HCT116 (cell line): ENCODE results near the gene MAP4K1. TPM values are rescaled to one million over a fixed set of nuclear protein-coding genes. Genes with fewer than 3 reads are reported as not detected.

ENCODE experiments used
- ATAC-seq: fragments of 200-7000 bp; cut with Tn5 transposase; 2 replicates; pipeline ENCODE4 v1.9.1; 2020; ENCODE audit warnings: mild to moderate bottlenecking, moderate library complexity
- BruUV-seq: library from RNA; stranded (reverse); fragments of 400-500 nt; replicated peaks from 2 replicates; lab custom pipeline; 2021; lab: Mats Ljungman, UMichigan
- CTCF ChIA-PET: fragments of 300-600 bp; sonication (Branson Sonifier 250); formaldehyde crosslinking; loops from one replicate; lab custom pipeline; 2021; ENCODE audit warnings: antibody characterized with exemption; lab: Charles Lee
- POLR2A ChIA-PET: fragments of 300-600, 350-600 bp; sonication (Branson Sonifier 250); formaldehyde crosslinking; loops from one replicate; lab custom pipeline; 2021; ENCODE audit warnings: antibody characterized with exemption; lab: Charles Lee
- RAD21 ChIA-PET, 2 experiments: fragments of 300-600 bp; sonication (Branson Sonifier 250); formaldehyde crosslinking; loops; one replicate each; lab custom pipeline; 2023; ENCODE audit warnings: low total read pairs in 2 of 2; ENCODE audit not compliant: uncharacterized antibody in 2 of 2, unreplicated experiment in 2 of 2, low non-redundant PET in 1 of 2; lab: Charles Lee
- DNase-seq: peaks from one replicate; pipeline ENCODE4 v3.0.0-alpha.2; 2010; ENCODE audit warnings: low read depth, low spot score
- H2AFZ ChIP-seq: fragments of 200-600 bp; shearing (Covaris generic), sonication (generic); 2 replicates; pipeline ENCODE4 v1.6.1; 2017; ENCODE audit warnings: low read depth, mixed run types, mixed read lengths, antibody characterized with exemption, low read length; ENCODE audit not compliant: poor library complexity, severe bottlenecking
- H3K27ac ChIP-seq: 2 replicates; pipeline ENCODE4 v1.5.1; 2012; ENCODE audit warnings: low read depth, low read length
- H3K27me3 ChIP-seq: fragments of 200-600 bp; sonication (generic); 2 replicates; pipeline ENCODE4 v1.6.1; 2016; ENCODE audit warnings: mixed run types, low read length, mixed read lengths; ENCODE audit not compliant: insufficient read depth
- H3K36me3 ChIP-seq, 2 experiments: fragments of 200-500 bp in 1 of 2; fragments of 200-600 bp in 1 of 2; sonication (Bioruptor generic) in 1 of 2; sonication (generic) in 1 of 2; 2 replicates each; pipeline versions ENCODE4 v1.5.1 to v1.6.1; 2014 to 2016; ENCODE audit warnings: low read length in 2 of 2, inconsistent platforms in 1 of 2, mixed read lengths in 1 of 2, mixed run types in 1 of 2; ENCODE audit not compliant: insufficient read depth in 2 of 2, control insufficient read depth in 1 of 2
- H3K4me1 ChIP-seq, 2 experiments: fragments of 200-600 bp in 1 of 2; sonication (generic) in 1 of 2; 2 replicates each; pipeline versions ENCODE4 v1.5.1 to v1.6.1; 2012 to 2017; ENCODE audit warnings: low read length in 2 of 2, inconsistent platforms in 1 of 2, mild to moderate bottlenecking in 1 of 2, mixed read lengths in 1 of 2, mixed run types in 1 of 2, moderate library complexity in 1 of 2; ENCODE audit not compliant: insufficient read depth in 2 of 2, control insufficient read depth in 1 of 2
- H3K4me2 ChIP-seq: fragments of 200-600 bp; sonication (generic); 2 replicates; pipeline ENCODE4 v1.6.1; 2017; ENCODE audit warnings: mixed run types, low read length, mixed read lengths
- H3K4me3 ChIP-seq, 2 experiments: fragments of 200-600 bp in 1 of 2; sonication (generic) in 1 of 2; replicated peaks in 1 of 2; 2 replicates each; pipeline ENCODE4 v1.5.1; 2011 to 2016; ENCODE audit warnings: low read length in 2 of 2, control low read depth in 1 of 2, low read depth in 1 of 2, mild to moderate bottlenecking in 1 of 2, mixed read lengths in 1 of 2, mixed run types in 1 of 2
- H3K79me2 ChIP-seq: fragments of 200-600 bp; sonication (generic); 2 replicates; pipeline ENCODE4 v1.6.1; 2017; ENCODE audit warnings: mild to moderate bottlenecking, mixed run types, low read length, moderate library complexity, mixed read lengths; ENCODE audit not compliant: insufficient read depth
- H3K9ac ChIP-seq: fragments of 200-600 bp; sonication (generic); 2 replicates; pipeline ENCODE4 v1.6.1; 2016; ENCODE audit warnings: low read length, mixed read lengths
- H3K9me2 ChIP-seq: fragments of 200-600 bp; sonication (generic), shearing (Covaris generic); 2 replicates; pipeline ENCODE4 v1.6.1; 2017; ENCODE audit warnings: mixed run types, mild to moderate bottlenecking, moderate library complexity; ENCODE audit not compliant: insufficient read depth
- H3K9me3 ChIP-seq, 2 experiments: fragments of 200-500 bp in 1 of 2; fragments of 200-600 bp in 1 of 2; sonication (Bioruptor generic) in 1 of 2; sonication (generic) in 1 of 2; 2 replicates each; pipeline ENCODE4 v1.6.1; 2014 to 2017; ENCODE audit warnings: low read length in 2 of 2, mixed read lengths in 2 of 2, inconsistent platforms in 1 of 2, low read depth in 1 of 2, mild to moderate bottlenecking in 1 of 2, mixed run types in 1 of 2, moderate library complexity in 1 of 2; ENCODE audit not compliant: control insufficient read depth in 1 of 2, insufficient read depth in 1 of 2
- H4K20me1 ChIP-seq: fragments of 200-600 bp; sonication (generic), shearing (Covaris generic); 2 replicates; pipeline ENCODE4 v1.6.1; 2017; ENCODE audit warnings: mixed run types, mild to moderate bottlenecking, moderate library complexity; ENCODE audit not compliant: insufficient read depth
- CTCF ChIP-seq, 3 experiments: fragments of 200-600 bp in 1 of 3; sonication (generic) in 1 of 3; IDR thresholded peaks in 2 of 3; conservative IDR thresholded peaks in 1 of 3; 2 replicates each; pipeline ENCODE4 v1.5.1; 2012 to 2017; ENCODE audit warnings: low read depth in 2 of 3, low read length in 2 of 3, antibody characterized with exemption in 1 of 3, borderline replicate concordance in 1 of 3, control low read depth in 1 of 3, mild to moderate bottlenecking in 1 of 3, mixed read lengths in 1 of 3, mixed run types in 1 of 3, moderate library complexity in 1 of 3; ENCODE audit not compliant: insufficient read depth in 1 of 3
- ELF1 ChIP-seq: IDR thresholded peaks from 2 replicates; pipeline ENCODE4 v1.6.1; 2012; ENCODE audit warnings: low read depth, borderline replicate concordance
- RAD21 ChIP-seq: IDR thresholded peaks from 2 replicates; pipeline ENCODE4 v1.6.1; 2012; ENCODE audit warnings: low read depth, mild to moderate bottlenecking
- intact Hi-C: fragments of 100-400 bp; cut with micrococcal nuclease; formaldehyde crosslinking; loops from 2 replicates; pipeline ENCODE4 v1.10.0; 2022
- total RNA-seq: library from RNA; stranded (reverse); gene quantifications from one replicate; pipeline ENCODE4 v1.2.1, GENCODE V29; 2021; ENCODE audit not compliant: unreplicated experiment

MAP4K1 gene
- total RNA-seq, 1 experiment from 2014 or later, result 9.1 TPM

- RAD21 ChIA-PET, result interaction anchor here (0.6 to 1.1 kb wide), 3 partner anchors 66 to 232 kb away, joined by 3 to 4 read pairs (median 4); partner anchors contain the start of gene FAM98C (in 1 of the 2)
- no peak for DNase-seq
- no peaks in the 10 kb centered on the region for H3K27me3 ChIP-seq
- H2AFZ ChIP-seq, result no peak overlapping the region
- ATAC-seq, result peak; percentile 50
- H3K36me3 ChIP-seq, result peaks cover 16 to 28% of the 10 kb centered on the region in 2 experiments
- TF ChIP-seq RAD21 (peak; percentile 76), ELF1 (no peak), CTCF (IDR thresholded peaks at IDR 0.05 in 2 of 3, conservative IDR thresholded peaks at IDR 0.05 in 1 of 3; ENCODE audit: borderline replicate concordance in 1 of 3, insufficient read depth in 1 of 3, low read depth in 2 of 3, low read length in 2 of 3) (peak; percentile 72 to 95 (median 88))
- TF ChIP-seq, all 23 proteins: peak for 2
- Histone ChIP-seq H3K4me3 (no peak overlapping the region), H3K4me1 (peaks cover 15 to 49% of the 10 kb centered on the region in 2 experiments), H3K27ac (no peak overlapping the region; the same call in 1 of the 2 replicates), H3K4me2 (0 out of 2 replicates have a peak overlapping the region, but pooled peaks have one; percentile 45), H3K9ac (no peak overlapping the region), H3K9me3 (no peaks in the 10 kb centered on the region), H4K20me1 (no peaks in the 10 kb centered on the region), H3K9me2 (no peaks in the 10 kb centered on the region), H3K79me2 (peaks cover 11% of the 10 kb centered on the region; the same call in 1 of the 2 replicates)
- CTCF ChIA-PET, result interaction anchor here (0.9 to 3.2 kb wide), 17 partner anchors 10 to 295 kb away, joined by 3 to 28 read pairs (median 4); partner anchors contain the start of genes ACTN4, EIF3K, FAM98C and NFKBIB
- POLR2A ChIA-PET, result interaction anchor here (1.0 kb wide), 2 partner anchors 12 to 16 kb away, joined by 4 to 8 read pairs; partner anchors contain the start of genes ACTN4 and EIF3K
- intact Hi-C loops, result loop anchor here (1.0 to 10.0 kb wide), 3 partner anchors 91 to 297 kb away; partner anchors contain the start of genes MRPS12 and SARS2
- BruUV-seq, result no TSS peak
These were observed 17.2 kb upstream of the MAP4K1 start for GRCh38 chr19:38634757-38635482.
